Activated naive CD4-positive, alpha-beta T cell treated with anti-CD3 and anti-CD28 coated beads, Interleukin-2, amount 10 ng/mL, durations not matched to agents 7 days and 5 days (primary cell): ENCODE results near the gene RAET1G.

Experiments used
- CTCF ChIA-PET: fragments of 350-600 bp; sonication (Branson Sonifier 250); formaldehyde crosslinking; loops from one replicate; lab custom pipeline; 2021; ENCODE audit warnings: antibody characterized with exemption; lab: Charles Lee
- DNase-seq: peaks from one replicate; pipeline ENCODE4 v3.0.0-alpha.2; 2020
- H3K27ac Mint-ChIP-seq: one replicate; pipeline ENCODE4 v1.8.0; 2021; ENCODE audit warnings: mild to moderate bottlenecking, moderate library complexity, mixed read lengths
- H3K27me3 Mint-ChIP-seq: one replicate; pipeline ENCODE4 v1.8.0; 2021; ENCODE audit warnings: mild to moderate bottlenecking, mixed read lengths
- H3K36me3 Mint-ChIP-seq: one replicate; pipeline ENCODE4 v1.8.0; 2021; ENCODE audit warnings: mixed read lengths
- H3K4me1 Mint-ChIP-seq: one replicate; pipeline ENCODE4 v1.8.0; 2021; ENCODE audit warnings: mixed read lengths
- H3K4me3 Mint-ChIP-seq: one replicate; pipeline ENCODE4 v1.8.0; 2021; ENCODE audit warnings: mild to moderate bottlenecking, moderate library complexity, mixed read lengths
- H3K9me3 Mint-ChIP-seq: one replicate; pipeline ENCODE4 v1.8.0; 2021; ENCODE audit warnings: mixed read lengths

RAET1G gene

GRCh38 chr6:149877659-149878058, 45.3 kb downstream of the RAET1G start:
- peaks cover 48% of the 10 kb centered on the region for H3K27me3 Mint-ChIP-seq
- CTCF ChIA-PET, result no interaction called here
- no peak for DNase-seq
- no peak overlapping the region for H3K4me3 Mint-ChIP-seq
- H3K9me3 Mint-ChIP-seq, result no peaks in the 10 kb centered on the region
- H3K27ac Mint-ChIP-seq, result no peak overlapping the region
- no peaks in the 10 kb centered on the region for H3K4me1 Mint-ChIP-seq
- H3K36me3 Mint-ChIP-seq, result no peaks in the 10 kb centered on the region

- Mint-ChIP-seq H3K4me3 (no peak overlapping the region), H3K36me3 (no peaks in the 10 kb centered on the region), H3K4me1 (no peaks in the 10 kb centered on the region), H3K9me3 (peaks cover 3% of the 10 kb centered on the region), H3K27me3 (peaks cover 50% of the 10 kb centered on the region), H3K27ac (no peak overlapping the region)
- no peak for DNase-seq
- CTCF ChIA-PET, result no interaction called here
These were observed 46.5 kb downstream of the RAET1G start for GRCh38 chr6:149876241-149876933.

DNA sequence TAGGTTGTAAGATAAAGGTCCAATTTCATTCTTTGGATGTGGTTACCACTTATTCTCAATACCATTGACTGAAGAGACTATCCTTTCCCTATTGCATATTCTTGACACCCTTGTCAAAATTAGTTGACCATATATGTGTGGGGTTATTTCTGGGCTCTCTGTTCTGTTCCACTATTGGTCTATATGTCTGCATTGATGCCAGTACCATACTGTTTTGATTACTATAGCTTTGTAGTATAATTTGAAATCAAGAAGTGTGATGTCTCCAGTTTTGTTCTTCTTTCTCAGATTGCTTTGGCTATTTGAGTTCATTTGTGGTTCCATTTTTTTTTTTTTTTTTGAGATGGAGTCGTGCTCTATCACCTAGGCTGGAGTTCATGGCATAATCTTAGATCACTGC, 50.7 kb downstream of the RAET1G start:
- DNase-seq, result no peak
- no peaks in the 10 kb centered on the region for H3K36me3 Mint-ChIP-seq
- no peaks in the 10 kb centered on the region for H3K4me1 Mint-ChIP-seq
- H3K27me3 Mint-ChIP-seq, result peaks cover 30% of the 10 kb centered on the region
- H3K9me3 Mint-ChIP-seq, result peaks cover 3% of the 10 kb centered on the region
- no peak overlapping the region for H3K4me3 Mint-ChIP-seq
- CTCF ChIA-PET, result no interaction called here
- H3K27ac Mint-ChIP-seq, result no peak overlapping the region

DNA sequence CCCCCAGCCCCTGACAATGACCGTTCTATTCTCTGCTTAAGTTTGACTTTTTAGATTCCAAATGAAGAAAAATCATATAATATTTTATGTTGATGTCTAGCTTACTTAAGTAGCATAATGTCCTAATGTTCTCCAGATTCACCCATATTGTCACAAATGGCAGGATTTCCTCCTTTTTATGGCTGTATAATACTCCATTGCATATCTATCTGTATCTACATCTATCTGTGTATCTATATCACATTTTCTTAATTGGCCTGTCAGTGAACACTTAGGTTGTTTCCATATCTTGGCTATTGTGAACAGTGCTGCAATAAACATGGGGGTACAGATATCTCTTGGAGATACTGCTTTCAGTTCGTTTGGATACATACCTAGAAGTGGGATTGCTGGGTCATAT, 51.7 kb downstream of the RAET1G start:
- CTCF ChIA-PET, result no interaction called here
- DNase-seq, result no peak
- Mint-ChIP-seq H3K27ac (no peak overlapping the region), H3K9me3 (peaks cover 3% of the 10 kb centered on the region), H3K4me3 (no peak overlapping the region), H3K27me3 (peaks cover 31% of the 10 kb centered on the region), H3K4me1 (no peaks in the 10 kb centered on the region), H3K36me3 (no peaks in the 10 kb centered on the region)

GRCh38 chr6:149869275-149869892, 53.5 kb downstream of the RAET1G start:
- CTCF ChIA-PET, result interaction anchor here (1.1 to 1.3 kb wide), 4 partner anchors 15 to 202 kb away, joined by 3 to 5 read pairs (median 4); no protein-coding TSS in a partner anchor
- Mint-ChIP-seq H3K9me3 (peaks cover 3% of the 10 kb centered on the region), H3K4me3 (no peak overlapping the region), H3K36me3 (no peaks in the 10 kb centered on the region), H3K27ac (no peak overlapping the region), H3K4me1 (peaks cover 7% of the 10 kb centered on the region), H3K27me3 (peaks cover 25% of the 10 kb centered on the region)
- DNase-seq, result no peak

DNA sequence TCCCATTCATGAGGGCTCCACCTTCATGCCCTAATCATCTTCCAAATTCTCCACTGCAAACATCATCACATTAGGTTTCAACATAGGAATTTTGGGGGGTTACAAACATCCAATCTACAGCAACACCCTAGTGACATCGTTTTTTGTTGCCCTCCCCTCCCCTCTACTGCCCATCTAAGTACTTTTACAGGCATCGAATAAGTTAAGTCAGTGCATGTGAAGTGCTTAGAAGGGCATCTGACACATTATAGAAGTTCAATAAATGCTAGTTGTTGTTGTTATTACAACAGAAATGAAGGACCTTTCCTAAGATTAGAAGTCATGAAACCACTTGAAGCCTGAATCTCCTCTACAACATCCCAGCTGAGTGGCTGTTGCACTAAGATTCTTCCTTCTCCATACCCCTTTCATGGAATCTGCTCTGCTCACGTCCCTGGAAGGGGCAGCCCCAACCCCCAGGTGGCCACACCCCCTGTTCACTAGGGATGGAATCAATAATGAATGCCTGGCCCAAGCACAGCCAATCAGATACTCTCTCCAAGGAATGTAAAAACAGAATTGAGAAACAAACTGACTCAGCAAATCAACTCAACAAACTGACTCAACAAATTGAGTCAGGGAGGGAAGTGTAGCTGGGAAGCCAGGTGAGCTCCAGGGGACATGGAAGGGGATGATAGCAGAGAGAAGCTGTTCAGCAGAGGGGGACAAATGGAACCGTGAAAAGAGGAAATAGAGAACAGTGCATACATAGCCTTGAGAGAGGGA, 54.9 kb downstream of the RAET1G start:
- DNase-seq, result no peak

More for the DNA sequence above, 54.9 kb downstream of the RAET1G start:
- Mint-ChIP-seq H3K27me3 (peaks cover 21% of the 10 kb centered on the region), H3K9me3 (peaks cover 3% of the 10 kb centered on the region), H3K4me3 (no peak overlapping the region), H3K4me1 (peaks cover 9% of the 10 kb centered on the region), H3K36me3 (no peaks in the 10 kb centered on the region), H3K27ac (no peak overlapping the region)
- CTCF ChIA-PET, result interaction anchor here (1.2 kb wide), 1 partner anchor 203 kb away, joined by 3 read pairs; no protein-coding TSS in a partner anchor
